T-helper 1 cell treated with Interleukin-12 subunit alpha and Interleukin-12 subunit beta and Interleukin-4 antibody, amounts not matched to agents 30 ng/mL and 1 ng/mL, for 36 hours (primary cell): ENCODE data around the gene RNLS. TPM values are rescaled to one million over a fixed set of nuclear protein-coding genes. Genes with fewer than 3 reads are reported as not detected.
"Not testable (repeated sequence)": the region's sequence is repeated elsewhere in the genome, so short reads cannot be mapped to it uniquely, and the experiment has no call there.

Source experiments
- intact Hi-C: fragments of 100-400 bp; cut with micrococcal nuclease; formaldehyde crosslinking; loops from one replicate; pipeline ENCODE4 v1.15.1; 2024
- total RNA-seq: library from RNA; stranded (reverse); gene quantifications from 2 replicates; pipeline ENCODE4 v1.2.3, GENCODE V29; 2022

RNLS gene
- total RNA-seq, 1 donor from 2014 or later: 2.1 TPM

GRCh38 chr10:88486816-88487215 is 96.3 kb downstream of the RNLS start:
- intact Hi-C loops: not testable (repeated sequence)

GRCh38 chr10:88482220-88482619 is 100.9 kb downstream of the RNLS start:
- intact Hi-C loops: no loop called here

- intact Hi-C loops: no loop called here
These were observed 104.9 kb downstream of the RNLS start for GRCh38 chr10:88478256-88478655.

DNA sequence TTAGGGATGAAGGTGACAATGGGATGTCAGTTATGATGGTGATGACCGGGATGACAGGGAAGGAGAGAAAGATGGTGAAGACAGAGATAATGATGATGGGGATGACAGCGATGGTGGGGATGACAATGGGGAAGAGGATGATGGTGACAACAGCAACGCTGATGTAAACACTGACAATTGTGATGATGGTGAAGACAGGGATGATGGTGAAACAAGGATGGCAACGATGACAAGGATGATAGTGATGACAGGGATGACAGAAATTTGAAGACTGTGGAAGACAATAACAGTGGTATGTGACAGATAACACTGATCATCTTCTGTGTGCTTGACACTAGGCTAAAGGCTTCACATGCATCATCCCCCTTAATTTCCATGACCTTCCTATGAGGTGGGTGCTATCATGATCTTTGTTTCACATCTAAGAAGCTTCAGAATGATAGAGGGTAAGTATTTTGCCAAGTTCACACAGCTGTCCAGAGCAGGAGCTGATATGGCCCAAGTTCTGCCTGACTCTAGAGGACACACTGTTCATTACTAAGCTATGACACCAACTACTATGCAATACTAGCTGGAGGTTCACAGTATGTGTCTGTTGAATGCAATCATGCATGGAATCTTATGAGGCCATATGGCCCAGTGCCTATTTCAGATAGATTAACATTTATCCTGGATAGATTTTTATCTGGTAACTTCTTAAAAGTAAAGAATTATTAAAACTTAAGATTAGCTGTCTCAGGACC is 105.6 kb downstream of the RNLS start:
- intact Hi-C loops: no loop called here

DNA sequence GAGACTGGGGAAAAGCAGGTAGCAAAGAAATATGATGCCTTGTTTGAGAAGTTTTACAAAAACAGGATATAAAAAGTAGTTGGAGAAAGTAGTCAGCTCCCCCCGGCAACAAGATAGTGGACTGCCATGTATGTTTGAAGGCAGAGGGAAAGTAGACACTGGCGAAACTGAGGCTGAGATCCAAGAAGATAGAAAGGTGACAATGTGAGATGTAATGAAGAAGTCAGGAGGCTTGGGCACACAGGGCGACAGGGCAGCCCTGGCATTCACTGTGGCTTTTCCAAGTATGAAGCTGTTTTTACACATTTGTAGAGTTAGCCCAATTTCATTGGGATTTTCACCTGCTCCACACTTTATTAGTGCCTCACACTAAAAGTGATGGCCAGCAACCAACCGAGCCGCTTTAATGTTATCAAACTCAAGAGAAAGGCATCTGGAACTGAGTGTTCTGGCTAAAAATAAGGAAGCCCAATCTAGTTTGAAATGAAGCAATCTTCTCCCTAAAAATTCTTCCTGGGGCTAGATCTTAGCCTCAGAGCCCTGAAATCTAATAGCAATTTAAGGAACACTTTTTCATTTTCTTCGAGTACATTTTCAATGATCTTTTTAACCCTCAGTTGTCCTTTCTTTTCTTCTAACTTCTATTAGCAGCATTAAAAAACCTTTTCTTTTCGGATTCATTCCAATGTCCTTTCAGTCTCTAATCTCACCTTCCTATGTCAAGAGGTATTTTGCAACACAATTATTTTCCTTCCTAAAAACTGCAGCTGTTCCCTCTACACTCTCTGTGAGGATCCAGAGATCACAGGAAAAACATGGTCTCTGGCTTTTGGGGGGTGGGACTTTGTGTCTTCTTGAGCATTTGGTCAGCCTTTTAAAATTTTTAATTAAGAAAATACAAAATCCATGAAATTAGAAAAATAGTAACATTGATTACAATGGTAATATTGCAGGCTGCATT is 108.0 kb downstream of the RNLS start:
- intact Hi-C loops: no loop called here

GRCh38 chr10:88473989-88474883 is 108.9 kb downstream of the RNLS start:
- intact Hi-C loops: no loop called here

DNA sequence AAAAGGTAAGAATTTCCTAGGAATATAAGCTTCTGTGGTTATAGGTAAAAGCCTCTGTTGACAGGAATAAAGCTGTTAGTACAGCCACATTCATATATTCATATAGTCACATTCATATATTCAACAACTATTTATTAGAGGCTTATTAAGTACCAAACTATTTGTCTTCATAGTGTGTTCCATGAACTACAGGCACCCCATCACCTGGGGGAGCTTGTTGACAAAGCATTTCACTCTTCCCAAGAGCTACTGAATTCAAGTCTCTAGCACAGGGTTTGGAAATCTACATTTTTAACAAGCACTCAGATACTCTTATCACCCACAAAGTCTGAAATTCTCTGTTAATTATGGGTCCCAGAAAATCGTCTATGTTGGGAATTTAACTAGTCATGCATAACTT is 110.6 kb downstream of the RNLS start:
- intact Hi-C loops: no loop called here

- intact Hi-C loops: no loop called here
These were observed 111.2 kb downstream of the RNLS start for GRCh38 chr10:88471899-88472298.

- intact Hi-C loops: no loop called here
These were observed 115.2 kb downstream of the RNLS start for GRCh38 chr10:88467835-88468485.

DNA sequence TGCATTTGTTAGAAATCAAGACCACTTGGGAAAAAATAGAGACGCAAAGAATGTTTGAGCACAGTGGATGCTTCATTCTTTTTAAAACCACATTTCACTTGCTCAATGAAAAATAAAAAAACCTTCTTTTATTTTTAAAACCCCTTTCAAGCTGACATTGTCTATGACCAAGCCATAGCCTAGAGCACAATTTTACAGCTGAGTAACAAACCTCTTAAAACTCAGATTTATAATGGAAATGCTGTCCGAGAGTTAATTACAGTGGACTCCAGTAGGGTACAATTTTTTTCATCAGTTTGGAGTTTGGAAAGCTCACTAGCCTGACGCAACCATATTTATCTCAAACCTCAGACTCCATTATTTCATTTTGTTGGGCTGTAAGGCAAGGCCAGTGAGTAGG is 116.3 kb downstream of the RNLS start:
- intact Hi-C loops: no loop called here

GRCh38 chr10:88465765-88466164 is 117.4 kb downstream of the RNLS start:
- intact Hi-C loops: no loop called here

DNA sequence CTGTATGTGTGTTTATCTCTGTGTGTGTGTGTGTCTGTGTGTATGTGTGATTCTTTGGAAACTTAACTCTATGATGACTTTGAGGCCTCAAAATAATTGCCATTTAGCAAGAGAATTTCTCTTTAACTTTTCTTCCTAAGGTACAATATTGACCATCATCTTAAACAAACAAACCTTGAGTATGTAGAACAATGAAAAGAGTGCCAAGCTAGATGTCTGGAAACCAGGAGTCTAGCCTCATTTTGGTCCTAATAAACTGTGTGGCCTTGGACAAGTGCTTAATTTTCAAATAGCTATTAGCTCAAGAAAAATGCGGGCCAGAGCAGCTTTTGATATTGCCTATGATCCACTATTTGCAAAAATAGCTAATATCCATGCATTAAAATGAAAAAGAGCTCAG is 119.3 kb downstream of the RNLS start:
- intact Hi-C loops: no loop called here

GRCh38 chr10:88461426-88461825 is 121.7 kb downstream of the RNLS start:
- intact Hi-C loops: no loop called here

DNA sequence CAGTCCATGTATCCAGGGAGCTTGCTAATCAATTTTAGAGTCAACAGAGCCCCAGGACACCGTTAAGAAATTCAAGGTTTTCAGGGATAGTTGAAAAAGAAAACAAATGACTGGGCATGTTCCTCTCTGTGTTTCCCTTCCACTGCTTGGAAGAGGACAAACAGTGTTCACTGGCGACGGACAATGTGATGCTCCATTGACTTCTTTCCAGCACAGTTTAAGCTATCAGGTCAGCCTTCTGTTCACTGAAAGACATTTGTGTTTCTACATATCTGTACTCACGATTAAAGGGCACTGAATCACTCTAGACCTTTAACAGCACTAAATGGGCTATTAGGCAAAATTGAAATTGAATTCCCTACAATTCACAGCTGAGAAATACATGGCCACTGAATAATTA is 123.6 kb downstream of the RNLS start:
- intact Hi-C loops: no loop called here

- intact Hi-C loops: no loop called here
These were observed 124.9 kb downstream of the RNLS start for GRCh38 chr10:88458209-88458608.

DNA sequence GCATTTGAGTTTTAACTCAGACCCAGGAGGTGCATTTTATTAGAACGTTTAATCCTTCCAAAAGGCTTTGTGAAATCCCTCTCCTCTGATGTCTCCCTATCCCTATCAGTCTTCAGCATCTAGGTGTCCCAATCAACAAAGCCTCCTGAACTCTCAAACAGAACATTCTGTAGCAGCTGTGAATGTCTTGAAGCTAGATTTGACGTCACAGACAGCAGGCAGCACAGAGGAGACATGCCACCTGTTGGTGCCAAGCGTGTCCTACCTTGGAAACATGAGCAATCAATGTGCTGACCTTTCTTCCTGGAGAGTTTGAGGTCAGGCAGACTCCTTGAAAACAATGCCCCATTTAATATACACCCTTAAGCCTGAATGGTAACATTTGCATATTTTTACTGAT is 125.5 kb downstream of the RNLS start:
- intact Hi-C loops: no loop called here

DNA sequence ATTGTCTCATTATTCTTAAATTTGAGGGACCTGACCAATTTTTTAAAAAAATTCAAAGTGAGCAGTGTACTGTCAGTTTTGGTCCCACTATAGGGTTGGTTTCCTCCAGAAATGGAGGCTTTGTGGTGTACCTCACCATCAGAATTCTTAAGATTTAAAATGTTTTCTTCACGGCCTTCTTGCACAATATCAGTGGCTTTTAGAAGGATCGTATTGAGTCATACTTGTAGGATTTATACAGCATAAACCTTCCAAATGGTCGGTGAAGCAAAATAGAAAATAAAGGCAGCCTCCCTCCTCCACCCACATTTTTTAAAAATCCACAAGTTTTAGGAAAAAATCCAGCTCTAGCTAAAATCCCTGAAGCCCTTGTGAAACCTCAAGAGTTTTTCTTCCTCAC is 126.4 kb downstream of the RNLS start:
- intact Hi-C loops: no loop called here

- intact Hi-C loops: no loop called here
These were observed 127.3 kb downstream of the RNLS start for GRCh38 chr10:88455831-88456230.

GRCh38 chr10:88450201-88450600 is 132.9 kb downstream of the RNLS start:
- intact Hi-C loops: no loop called here

DNA sequence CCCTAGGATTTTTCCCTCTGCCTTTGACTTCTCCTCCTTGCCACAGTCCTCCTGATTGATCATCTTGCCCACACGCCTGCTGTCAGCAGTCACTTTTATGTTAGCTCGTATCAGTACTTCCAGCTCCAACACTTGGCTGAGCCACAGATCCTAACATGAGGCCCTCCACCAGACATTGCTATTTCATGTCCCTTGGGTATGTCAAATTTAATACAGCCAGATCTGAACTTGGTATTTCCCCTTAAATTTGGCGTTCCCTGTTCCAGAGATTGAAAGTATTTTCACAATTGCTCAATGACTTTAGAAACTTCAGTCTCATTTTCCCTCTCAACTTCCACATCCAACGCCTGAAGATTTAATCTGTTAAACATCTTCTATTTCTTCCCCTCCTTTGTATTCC is 140.4 kb downstream of the RNLS start:
- intact Hi-C loops: no loop called here

DNA sequence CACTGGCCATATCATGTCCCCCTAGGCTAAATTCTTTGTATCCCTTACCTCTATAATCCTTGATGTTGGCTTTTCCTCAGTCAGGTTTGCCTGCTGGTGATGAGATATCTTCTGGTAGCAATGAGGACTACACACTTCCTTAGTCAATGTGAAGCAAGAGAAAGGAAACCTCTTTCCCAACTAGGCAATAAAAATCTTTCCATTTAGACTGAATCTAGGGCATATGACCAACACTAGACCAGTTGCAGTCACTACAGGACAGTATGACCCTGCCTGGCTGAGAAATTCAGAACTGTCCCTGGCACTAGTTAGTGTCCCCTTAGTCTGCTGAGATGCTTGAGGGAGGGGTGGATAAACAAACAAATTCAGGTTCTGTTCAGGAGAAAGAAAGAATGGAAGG is 142.6 kb downstream of the RNLS start:
- intact Hi-C loops: no loop called here
